Muscle layer of duodenum (tissue), 2 donors: Measurements from ENCODE around the gene GSN.

Experiments
- H3K27ac ChIP-seq: one replicate; pipeline ENCODE4 v1.7.0; 2013; ENCODE audit warnings: mild to moderate bottlenecking, low read length
- H3K27me3 ChIP-seq: one replicate; pipeline ENCODE4 v1.7.0; 2013; ENCODE audit warnings: low read depth, mild to moderate bottlenecking, control low read depth, low read length
- H3K36me3 ChIP-seq, 2 donors: one replicate each; pipeline ENCODE4 v1.7.0; 2013; ENCODE audit warnings: low read length in 2 of 2, control low read depth in 1 of 2, mild to moderate bottlenecking in 1 of 2; ENCODE audit not compliant: insufficient read depth in 2 of 2, control insufficient read depth in 1 of 2
- H3K4me1 ChIP-seq, 2 donors: one replicate each; pipeline ENCODE4 v1.7.0; 2013; ENCODE audit warnings: low read length in 2 of 2, mild to moderate bottlenecking in 2 of 2, control low read depth in 1 of 2, moderate library complexity in 1 of 2; ENCODE audit not compliant: insufficient read depth in 2 of 2, control insufficient read depth in 1 of 2
- H3K4me3 ChIP-seq, 2 donors: one replicate each; pipeline ENCODE4 v1.7.0; 2013; ENCODE audit warnings: low read length in 2 of 2, low read depth in 1 of 2, mild to moderate bottlenecking in 1 of 2
- H3K9me3 ChIP-seq, 2 donors: one replicate each; pipeline ENCODE4 v1.7.0; 2013; ENCODE audit warnings: low read length in 2 of 2, control low read depth in 1 of 2, mild to moderate bottlenecking in 1 of 2; ENCODE audit not compliant: control insufficient read depth in 1 of 2
- donor health status: healthy.

GSN gene

GRCh38 chr9:121252104-121252851, 15.7 kb upstream of the GSN start:
- Histone ChIP-seq H3K27ac (no peak overlapping the region), H3K4me3 (no peak overlapping the region), H3K36me3 (no peaks in the 10 kb centered on the region)

GRCh38 chr9:121253162-121253561, 14.8 kb upstream of the GSN start:
- H3K36me3 ChIP-seq: no peaks in the 10 kb centered on the region
- no peaks in the 10 kb centered on the region for H3K4me1 ChIP-seq
- H3K27me3 ChIP-seq: no peaks in the 10 kb centered on the region
- H3K27ac ChIP-seq: no peak overlapping the region
- H3K9me3 ChIP-seq: no peaks in the 10 kb centered on the region
- H3K4me3 ChIP-seq: no peak overlapping the region

More at GRCh38 chr9:121252104-121252851, 15.7 kb upstream of the GSN start:
- H3K27me3 ChIP-seq: no peaks in the 10 kb centered on the region
- no peaks in the 10 kb centered on the region for H3K9me3 ChIP-seq
- H3K4me1 ChIP-seq: no peaks in the 10 kb centered on the region

GRCh38 chr9:121253821-121254501, 14.0 kb upstream of the GSN start:
- Histone ChIP-seq H3K9me3 (no peaks in the 10 kb centered on the region), H3K36me3 (no peaks in the 10 kb centered on the region), H3K4me3 (no peak overlapping the region), H3K4me1 (no peaks in the 10 kb centered on the region), H3K27ac (no peak overlapping the region), H3K27me3 (no peaks in the 10 kb centered on the region)

- Histone ChIP-seq H3K36me3 (no peaks in the 10 kb centered on the region), H3K27ac (no peak overlapping the region), H3K4me1 (peaks cover 9 to 26% of the 10 kb centered on the region in 2 donors)
Measured at GRCh38 chr9:121259498-121259897, 8.5 kb upstream of the GSN start.

GRCh38 chr9:121259935-121260334, 8.0 kb upstream of the GSN start:
- no peaks in the 10 kb centered on the region for H3K36me3 ChIP-seq
- no peaks in the 10 kb centered on the region for H3K27me3 ChIP-seq
- no peaks in the 10 kb centered on the region for H3K9me3 ChIP-seq
- no peak overlapping the region for H3K27ac ChIP-seq
- peaks cover 9 to 26% of the 10 kb centered on the region in 2 donors for H3K4me1 ChIP-seq
- H3K4me3 ChIP-seq: no peak overlapping the region

More at GRCh38 chr9:121259498-121259897, 8.5 kb upstream of the GSN start:
- Histone ChIP-seq H3K4me3 (no peak overlapping the region), H3K9me3 (no peaks in the 10 kb centered on the region), H3K27me3 (no peaks in the 10 kb centered on the region)

GRCh38 chr9:121260457-121261106, 7.4 kb upstream of the GSN start:
- no peak overlapping the region for H3K4me3 ChIP-seq
- no peaks in the 10 kb centered on the region for H3K27me3 ChIP-seq
- peaks cover 9 to 26% of the 10 kb centered on the region in 2 donors for H3K4me1 ChIP-seq
- H3K9me3 ChIP-seq: no peaks in the 10 kb centered on the region
- H3K36me3 ChIP-seq: no peaks in the 10 kb centered on the region
- H3K27ac ChIP-seq: peak overlapping the region; percentile 87

- Histone ChIP-seq H3K4me3 (no peak overlapping the region), H3K27ac (peak overlapping the region; percentile 87), H3K4me1 (peaks cover 9 to 26% of the 10 kb centered on the region in 2 donors), H3K9me3 (no peaks in the 10 kb centered on the region), H3K27me3 (no peaks in the 10 kb centered on the region), H3K36me3 (no peaks in the 10 kb centered on the region)
Measured at GRCh38 chr9:121261107-121261460, 6.9 kb upstream of the GSN start.

- Histone ChIP-seq H3K27ac (peak overlapping the region; percentile 87), H3K9me3 (no peaks in the 10 kb centered on the region), H3K4me1 (peaks cover 9 to 30% of the 10 kb centered on the region in 2 donors)
Measured at GRCh38 chr9:121261755-121262154, 6.2 kb upstream of the GSN start.

GRCh38 chr9:121262423-121262822, 5.5 kb upstream of the GSN start:
- Histone ChIP-seq H3K4me1 (peaks cover 9 to 36% of the 10 kb centered on the region in 2 donors), H3K27ac (peak overlapping the region; percentile 87), H3K27me3 (no peaks in the 10 kb centered on the region), H3K36me3 (no peaks in the 10 kb centered on the region), H3K4me3 (no peak overlapping the region), H3K9me3 (no peaks in the 10 kb centered on the region)

More at GRCh38 chr9:121261755-121262154, 6.2 kb upstream of the GSN start:
- H3K36me3 ChIP-seq: no peaks in the 10 kb centered on the region
- no peaks in the 10 kb centered on the region for H3K27me3 ChIP-seq
- H3K4me3 ChIP-seq: no peak overlapping the region

GRCh38 chr9:121262953-121263352, 5.0 kb upstream of the GSN start:
- Histone ChIP-seq H3K4me1 (peaks cover 9 to 37% of the 10 kb centered on the region in 2 donors), H3K27ac (peak overlapping the region; percentile 58), H3K9me3 (no peaks in the 10 kb centered on the region), H3K36me3 (no peaks in the 10 kb centered on the region), H3K4me3 (no peak overlapping the region), H3K27me3 (no peaks in the 10 kb centered on the region)

- Histone ChIP-seq H3K27ac (peak overlapping the region; percentile 34), H3K4me3 (no peak overlapping the region), H3K27me3 (no peaks in the 10 kb centered on the region), H3K9me3 (no peaks in the 10 kb centered on the region), H3K36me3 (no peaks in the 10 kb centered on the region), H3K4me1 (peaks cover 16 to 47% of the 10 kb centered on the region in 2 donors)
Measured at GRCh38 chr9:121266356-121266755, 1.6 kb upstream of the GSN start.
